Kidney (tissue), 14 donors: Measurements from ENCODE around the gene RXFP3. TPM values are rescaled to one million over a fixed set of nuclear protein-coding genes. Genes with fewer than 3 reads are reported as not detected.

Experiments
- DNase-seq, 5 donors: peaks; one replicate each; pipeline ENCODE4 v3.0.0-alpha.2; 2013 to 2020
- FAIRE-seq: peaks from 2 replicates; lab custom pipeline; 2012; peaks lifted over from hg19 to GRCh38; lab: Jason Lieb, UNC
- H3K27ac ChIP-seq, 2 donors: one replicate each; pipeline ENCODE4 v1.7.0; 2013; ENCODE audit warnings: low read depth in 2 of 2, low read length in 2 of 2, inconsistent platforms in 1 of 2
- H3K27me3 ChIP-seq: one replicate; pipeline ENCODE4 v1.7.1; 2013; ENCODE audit warnings: low read length, inconsistent platforms; ENCODE audit not compliant: control insufficient read depth, insufficient read depth
- H3K36me3 ChIP-seq, 3 donors: one replicate each; pipeline versions ENCODE4 v1.7.0 to v1.7.1; 2013; ENCODE audit warnings: low read length in 3 of 3, control low read depth in 1 of 3, inconsistent platforms in 1 of 3; ENCODE audit not compliant: insufficient read depth in 3 of 3, control insufficient read depth in 2 of 3
- H3K4me1 ChIP-seq, 3 donors: one replicate each; pipeline versions ENCODE4 v1.7.0 to v1.7.1; 2013; ENCODE audit warnings: low read length in 3 of 3, inconsistent platforms in 1 of 3, low read depth in 1 of 3; ENCODE audit not compliant: control insufficient read depth in 2 of 3, insufficient read depth in 2 of 3
- H3K4me3 ChIP-seq, 3 donors: one replicate each; pipeline versions ENCODE4 v1.7.0 to v1.8.1; 2013; ENCODE audit warnings: low read length in 3 of 3, control low read depth in 1 of 3, inconsistent platforms in 1 of 3
- H3K9ac ChIP-seq, 3 donors: one replicate each; pipeline versions ENCODE4 v1.7.0 to v1.7.1; 2013; ENCODE audit warnings: low read length in 3 of 3, control low read depth in 1 of 3, inconsistent platforms in 1 of 3
- H3K9me3 ChIP-seq, 3 donors: one replicate each; pipeline versions ENCODE4 v1.7.0 to v1.7.1; 2013; ENCODE audit warnings: low read length in 3 of 3, control low read depth in 1 of 3, inconsistent platforms in 1 of 3; ENCODE audit not compliant: control insufficient read depth in 2 of 3, insufficient read depth in 1 of 3
- intact Hi-C: fragments of 100-400 bp; cut with DNase I; formaldehyde crosslinking; loops from one replicate; pipeline ENCODE4 v1.11.1; 2022
- polyA plus RNA-seq: library from polyadenylated mRNA; stranded (reverse); fragments of 350-450 nt; fragmentation: Illumina TruSeq; extraction: RNeasy Lipid Tissue Mini Kit (QIAGEN cat#74804); gene quantifications from one replicate; pipeline ENCODE4 v1.2.3, GENCODE V29; 2014; ENCODE audit warnings: low read depth, low replicate concordance; ENCODE audit not compliant: insufficient read depth
- total RNA-seq: library from RNA; stranded (reverse); fragmentation: NEBNext Ultra II Directional; extraction: Animal tissue kit (Norgen Biotek cat#: 25700); gene quantifications from one replicate; pipeline ENCODE4 v1.2.1, GENCODE V29; 2021
- TF ChIP-seq, protein P1 (sequence below): IDR thresholded peaks from 3 replicates; pipeline ENCODE4 v1.5.1; 2012; ENCODE audit warnings: mild to moderate bottlenecking, moderate library complexity, borderline replicate concordance; ENCODE audit not compliant: insufficient read depth; ENCODE audit errors: extremely low read depth
- donor health status: control.
- donor health status: control.
- donor health status: control.
- donor health status: control.
- donor health status: control.
- donor health status: DM: yes; HTN: yes; CAD: no.
- donor health status: Normal renal cell carcinoma (clear cell type).

RXFP3 gene
- total and polyA plus RNA-seq, 2 donors from 2014 or later, result not detected

DNA sequence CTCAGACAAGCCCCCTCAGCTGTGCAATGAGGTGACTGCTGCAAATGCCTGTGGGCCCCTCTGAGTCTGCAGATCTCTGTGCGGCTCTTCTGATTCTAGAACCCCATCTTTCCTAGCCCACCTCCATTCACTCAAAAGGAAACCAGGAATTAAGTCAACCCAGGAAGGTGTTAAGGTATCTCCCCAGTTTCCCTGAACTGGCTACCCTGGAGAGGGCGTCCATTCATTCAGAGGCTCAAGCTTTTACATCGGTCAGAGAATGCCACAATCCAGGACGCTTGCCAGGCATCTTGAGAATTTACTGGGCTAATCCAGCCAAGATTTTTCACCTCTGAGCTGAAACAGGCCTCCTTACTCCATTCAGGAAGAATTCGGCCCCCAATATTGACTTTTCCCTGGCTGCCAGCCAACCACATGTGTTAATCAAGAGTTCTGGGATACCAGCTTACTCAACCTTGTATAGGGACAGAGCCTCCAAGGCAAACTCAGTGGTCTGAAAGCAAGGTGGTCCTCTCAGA is 43.5 kb upstream of the RXFP3 start:
- intact Hi-C loops, result no loop called here
- no peaks in the 10 kb centered on the region for H3K27me3 ChIP-seq
- no peaks in the 10 kb centered on the region for H3K9me3 ChIP-seq
- DNase-seq (peak in 4 of 5 donors; percentile 24 to 79 (median 55)), FAIRE-seq (no peak)
- H3K4me1 ChIP-seq, result peaks cover 0 to 7% (median 0%) of the 10 kb centered on the region in 3 donors
- no peak overlapping the region for H3K27ac ChIP-seq
- no peaks in the 10 kb centered on the region for H3K36me3 ChIP-seq
- H3K9ac ChIP-seq, result no peak overlapping the region
- TF ChIP-seq, protein P1, sequence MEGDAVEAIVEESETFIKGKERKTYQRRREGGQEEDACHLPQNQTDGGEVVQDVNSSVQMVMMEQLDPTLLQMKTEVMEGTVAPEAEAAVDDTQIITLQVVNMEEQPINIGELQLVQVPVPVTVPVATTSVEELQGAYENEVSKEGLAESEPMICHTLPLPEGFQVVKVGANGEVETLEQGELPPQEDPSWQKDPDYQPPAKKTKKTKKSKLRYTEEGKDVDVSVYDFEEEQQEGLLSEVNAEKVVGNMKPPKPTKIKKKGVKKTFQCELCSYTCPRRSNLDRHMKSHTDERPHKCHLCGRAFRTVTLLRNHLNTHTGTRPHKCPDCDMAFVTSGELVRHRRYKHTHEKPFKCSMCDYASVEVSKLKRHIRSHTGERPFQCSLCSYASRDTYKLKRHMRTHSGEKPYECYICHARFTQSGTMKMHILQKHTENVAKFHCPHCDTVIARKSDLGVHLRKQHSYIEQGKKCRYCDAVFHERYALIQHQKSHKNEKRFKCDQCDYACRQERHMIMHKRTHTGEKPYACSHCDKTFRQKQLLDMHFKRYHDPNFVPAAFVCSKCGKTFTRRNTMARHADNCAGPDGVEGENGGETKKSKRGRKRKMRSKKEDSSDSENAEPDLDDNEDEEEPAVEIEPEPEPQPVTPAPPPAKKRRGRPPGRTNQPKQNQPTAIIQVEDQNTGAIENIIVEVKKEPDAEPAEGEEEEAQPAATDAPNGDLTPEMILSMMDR, result no peak
- no peak overlapping the region for H3K4me3 ChIP-seq

DNA sequence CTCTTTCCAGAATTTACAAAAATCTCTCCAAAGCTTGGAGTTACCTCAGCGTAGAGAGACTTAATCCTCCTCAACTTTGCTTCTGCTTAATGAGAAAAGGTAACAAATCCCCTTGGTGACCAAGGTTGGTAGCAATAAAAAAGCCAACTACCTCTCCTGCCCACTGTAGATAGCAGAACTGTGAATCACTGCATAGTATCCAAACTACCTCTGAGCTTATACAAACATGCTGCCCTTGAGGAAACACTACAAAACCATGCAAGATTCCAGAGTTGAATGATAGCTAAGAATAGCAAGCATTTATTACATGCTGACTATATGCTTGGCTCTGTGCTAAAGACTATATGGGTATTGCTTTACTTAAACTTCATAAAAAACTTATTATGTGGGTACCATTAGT is 41.6 kb upstream of the RXFP3 start:
- no peak for DNase-seq
- FAIRE-seq, result no peak
- H3K36me3 ChIP-seq, result no peaks in the 10 kb centered on the region
- intact Hi-C loops, result no loop called here
- peaks cover 0 to 7% (median 0%) of the 10 kb centered on the region in 3 donors for H3K4me1 ChIP-seq
- H3K9me3 ChIP-seq, result no peaks in the 10 kb centered on the region
- TF ChIP-seq, protein P1, result no peak
- no peak overlapping the region for H3K4me3 ChIP-seq
- no peak overlapping the region for H3K27ac ChIP-seq
- no peak overlapping the region for H3K9ac ChIP-seq
- H3K27me3 ChIP-seq, result no peaks in the 10 kb centered on the region

DNA sequence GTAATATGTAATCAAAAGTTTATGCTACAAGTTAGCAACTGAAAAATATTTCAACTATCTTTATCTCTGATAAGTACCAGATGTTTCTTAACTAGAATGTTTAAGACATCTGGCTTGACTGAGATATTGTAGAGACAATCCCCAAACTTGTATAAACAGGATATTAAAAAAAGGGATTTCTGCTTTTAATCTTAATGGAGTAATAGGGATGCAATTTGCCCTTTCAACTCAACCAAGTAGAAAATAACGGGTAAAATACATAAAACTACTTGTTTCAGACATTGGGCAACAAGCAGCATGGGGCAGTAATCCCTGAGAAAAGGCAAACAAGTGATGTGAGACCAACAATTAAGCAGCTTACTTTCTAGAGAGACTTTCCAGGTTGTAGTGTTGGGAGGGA is 35.0 kb upstream of the RXFP3 start:
- TF ChIP-seq, protein P1, result no peak
- FAIRE-seq, result no peak
- H3K9ac ChIP-seq, result no peak overlapping the region
- H3K27ac ChIP-seq, result no peak overlapping the region
- H3K4me1 ChIP-seq, result no peaks in the 10 kb centered on the region
- peaks cover 0 to 3% (median 0%) of the 10 kb centered on the region in 3 donors for H3K9me3 ChIP-seq
- no peak overlapping the region for H3K4me3 ChIP-seq
- peak in 2 of 5 donors; percentile 4 to 61 for DNase-seq
- intact Hi-C loops, result no loop called here
- no peaks in the 10 kb centered on the region for H3K27me3 ChIP-seq
- no peaks in the 10 kb centered on the region for H3K36me3 ChIP-seq

DNA sequence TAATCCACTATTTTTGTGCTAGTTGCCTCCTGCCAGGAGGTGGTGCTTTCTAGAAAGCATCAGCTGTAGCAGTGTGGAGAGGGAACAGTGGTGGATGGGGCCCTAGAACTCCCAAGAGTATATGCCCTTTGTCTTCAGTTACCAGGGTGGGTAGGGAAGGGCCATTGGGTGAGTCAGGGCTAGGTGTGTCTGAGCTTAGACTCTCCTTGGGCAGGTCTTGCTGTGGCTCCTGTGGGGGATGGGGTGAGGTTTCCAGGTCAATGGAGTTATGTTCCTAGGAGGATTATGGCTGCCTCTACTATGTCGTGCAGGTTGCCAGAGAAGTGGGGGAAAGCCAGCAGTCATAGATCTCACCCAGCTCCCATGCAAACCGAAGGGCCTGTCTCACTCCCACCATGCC is 33.1 kb upstream of the RXFP3 start:
- intact Hi-C loops, result no loop called here
- Histone ChIP-seq H3K9ac (no peak overlapping the region), H3K36me3 (no peaks in the 10 kb centered on the region), H3K4me3 (no peak overlapping the region), H3K9me3 (peaks cover 2 to 18% (median 8%) of the 10 kb centered on the region in 3 donors), H3K27me3 (no peaks in the 10 kb centered on the region), H3K27ac (no peak overlapping the region), H3K4me1 (no peaks in the 10 kb centered on the region)
- DNase-seq (no peak), FAIRE-seq (no peak)
- TF ChIP-seq, protein P1, result no peak
